LNCaP clone FGC (cell line): ENCODE results near the gene TUBA8.
"Not testable (repeated sequence)": the region's sequence is repeated elsewhere in the genome, so short reads cannot be mapped to it uniquely, and the experiment has no call there.

Experiments used
- DNase-seq: peaks from one replicate; pipeline ENCODE4 v3.0.0-alpha.2; 2011; ENCODE audit warnings: low read depth
- H3K4me3 ChIP-seq: 2 replicates; pipeline ENCODE4 v1.5.1; 2011; ENCODE audit warnings: mild to moderate bottlenecking, low read depth, low read length, control low read depth
- CTCF ChIP-seq: IDR thresholded peaks from 2 replicates; pipeline ENCODE4 v1.5.1; 2012; ENCODE audit warnings: mild to moderate bottlenecking; ENCODE audit not compliant: control insufficient read depth, insufficient read depth; ENCODE audit errors: extremely low read depth

TUBA8 gene

GRCh38 chr22:18120857-18121256, 10.2 kb downstream of the TUBA8 start:
- no peak overlapping the region for H3K4me3 ChIP-seq
- no peak for DNase-seq
- no peak for TF ChIP-seq CTCF

GRCh38 chr22:18121506-18121905, 10.9 kb downstream of the TUBA8 start:
- no peak for TF ChIP-seq CTCF
- H3K4me3 ChIP-seq: no peak overlapping the region

GRCh38 chr22:18121954-18122554, 11.4 kb downstream of the TUBA8 start:
- DNase-seq: no peak
- H3K4me3 ChIP-seq: no peak overlapping the region
- no peak for TF ChIP-seq CTCF

More at GRCh38 chr22:18121506-18121905, 10.9 kb downstream of the TUBA8 start:
- DNase-seq: no peak

GRCh38 chr22:18123476-18124025, 12.9 kb downstream of the TUBA8 start:
- DNase-seq, H3K4me3 ChIP-seq: not testable (repeated sequence)

- DNase-seq: no peak
- H3K4me3 ChIP-seq: no peak overlapping the region
- no peak for TF ChIP-seq CTCF
Measured at GRCh38 chr22:18126606-18127005, 16.0 kb downstream of the TUBA8 start.

GRCh38 chr22:18130018-18130417, 19.4 kb downstream of the TUBA8 start:
- no peak for TF ChIP-seq CTCF
- DNase-seq: no peak
- H3K4me3 ChIP-seq: no peak overlapping the region

GRCh38 chr22:18130699-18131429, 20.3 kb downstream of the TUBA8 start:
- DNase-seq: no peak
- H3K4me3 ChIP-seq: no peak overlapping the region
- no peak for TF ChIP-seq CTCF
